WTC11 (cell line): ENCODE results near the gene BCL2L12. TPM values are rescaled to one million over a fixed set of nuclear protein-coding genes. Genes with fewer than 3 reads are reported as not detected.

Experiments
- ATAC-seq: fragments of 200-7000 bp; cut with Tn5 transposase; 2 replicates; pipeline ENCODE4 v1.10.0; 2021; ENCODE audit warnings: mild to moderate bottlenecking, moderate library complexity
- CTCF ChIA-PET: fragments of 300-600 bp; sonication (Branson Sonifier 250); formaldehyde crosslinking; loops from one replicate; lab custom pipeline; 2021; ENCODE audit warnings: antibody characterized with exemption; lab: Charles Lee
- POLR2A ChIA-PET: fragments of 350-600 bp; sonication (Branson Sonifier 250); formaldehyde crosslinking; loops from one replicate; lab custom pipeline; 2021; ENCODE audit warnings: antibody characterized with exemption; lab: Charles Lee
- DNase-seq: peaks from one replicate; pipeline ENCODE4 v3.0.0; 2021; ENCODE audit warnings: low spot score
- H3K27ac Mint-ChIP-seq: 2 replicates; pipeline ENCODE4 v1.8.0; 2021; ENCODE audit warnings: mixed read lengths
- H3K27me3 Mint-ChIP-seq: 2 replicates; pipeline ENCODE4 v1.8.0; 2021; ENCODE audit warnings: low read depth, mild to moderate bottlenecking, moderate library complexity, mixed read lengths
- H3K36me3 Mint-ChIP-seq: 2 replicates; pipeline ENCODE4 v1.8.0; 2021; ENCODE audit warnings: mixed read lengths
- H3K4me1 Mint-ChIP-seq: 2 replicates; pipeline ENCODE4 v1.8.0; 2022; ENCODE audit warnings: mixed read lengths
- H3K4me3 Mint-ChIP-seq: 2 replicates; pipeline ENCODE4 v1.8.0; 2021; ENCODE audit warnings: mild to moderate bottlenecking, moderate library complexity, mixed read lengths
- H3K9me3 Mint-ChIP-seq: 2 replicates; pipeline ENCODE4 v1.8.0; 2021; ENCODE audit warnings: mixed read lengths
- FOXJ3 ChIP-seq: sonication (generic); formaldehyde crosslinking; IDR thresholded peaks from 2 replicates; pipeline ENCODE4 v1.9.0; 2021; ENCODE audit warnings: missing genetic modification reagents, mild to moderate bottlenecking, borderline replicate concordance
- FOXP1 ChIP-seq: sonication (generic); formaldehyde crosslinking; IDR thresholded peaks from 2 replicates; pipeline ENCODE4 v1.8.0; 2022; ENCODE audit warnings: missing genetic modification reagents, mild to moderate bottlenecking, moderate library complexity, borderline replicate concordance
- GTF2I ChIP-seq: fragments of 250-450 bp; sonication (Bioruptor Pico); conservative IDR thresholded peaks from 2 replicates; pipeline ENCODE4 v1.4.0; 2021; ENCODE audit warnings: mild to moderate bottlenecking
- IRF2 ChIP-seq: sonication (generic); formaldehyde crosslinking; IDR thresholded peaks from 2 replicates; pipeline ENCODE4 v1.8.0; 2022; ENCODE audit warnings: low read depth, missing genetic modification reagents, borderline replicate concordance
- KAT7 ChIP-seq: sonication (generic); formaldehyde crosslinking; IDR thresholded peaks from 2 replicates; pipeline ENCODE4 v1.8.1; 2023; ENCODE audit warnings: missing genetic modification reagents, mild to moderate bottlenecking, borderline replicate concordance
- MYBL2 ChIP-seq: sonication (generic); formaldehyde crosslinking; IDR thresholded peaks from 2 replicates; pipeline ENCODE4 v1.8.1; 2023; ENCODE audit warnings: mild to moderate bottlenecking, moderate library complexity, missing genetic modification reagents
- SP1 ChIP-seq: sonication (generic); formaldehyde crosslinking; conservative IDR thresholded peaks from 2 replicates; pipeline ENCODE4 v1.8.1; 2022; ENCODE audit warnings: missing genetic modification reagents
- TCF7 ChIP-seq: sonication (generic); formaldehyde crosslinking; IDR thresholded peaks from 2 replicates; pipeline ENCODE4 v1.8.0; 2022; ENCODE audit warnings: mild to moderate bottlenecking, low read depth, missing genetic modification reagents, moderate library complexity
- TP53 ChIP-seq: sonication (generic); formaldehyde crosslinking; IDR thresholded peaks from 2 replicates; pipeline ENCODE4 v1.8.1; 2023; ENCODE audit warnings: mild to moderate bottlenecking, missing genetic modification reagents
- ZNF121 ChIP-seq: sonication (generic); formaldehyde crosslinking; IDR thresholded peaks from 2 replicates; pipeline ENCODE4 v1.8.0; 2023; ENCODE audit warnings: missing genetic modification reagents
- ZNF138 ChIP-seq: sonication (generic); formaldehyde crosslinking; conservative IDR thresholded peaks from 2 replicates; pipeline ENCODE4 v1.8.1; 2022; ENCODE audit warnings: mild to moderate bottlenecking, moderate library complexity, missing genetic modification reagents
- ZNF219 ChIP-seq: sonication (generic); formaldehyde crosslinking; IDR thresholded peaks from 2 replicates; pipeline ENCODE4 v1.8.0; 2023; ENCODE audit warnings: missing genetic modification reagents, mild to moderate bottlenecking, borderline replicate concordance
- ZNF263 ChIP-seq: sonication (generic); formaldehyde crosslinking; IDR thresholded peaks from 2 replicates; pipeline ENCODE4 v1.8.1; 2022; ENCODE audit warnings: low read depth, mild to moderate bottlenecking, moderate library complexity, missing genetic modification reagents
- total RNA-seq: library from RNA; stranded (reverse); gene quantifications from 3 replicates; pipeline ENCODE4 v1.2.3, GENCODE V29; 2021
- TF ChIP-seq, protein P1 (sequence below): sonication (generic); formaldehyde crosslinking; IDR thresholded peaks from 2 replicates; pipeline ENCODE4 v1.8.1; 2023; ENCODE audit warnings: mild to moderate bottlenecking, missing genetic modification reagents, borderline replicate concordance
- TF ChIP-seq, protein P2 (sequence below): sonication (generic); formaldehyde crosslinking; IDR thresholded peaks from 2 replicates; pipeline ENCODE4 v1.8.1; 2022; ENCODE audit warnings: missing genetic modification reagents, borderline replicate concordance
- TF ChIP-seq, protein P3 (sequence below): fragments of 250-450 bp; sonication (Bioruptor Pico); IDR thresholded peaks from 2 replicates; pipeline ENCODE4 v1.9.0; 2021; ENCODE audit warnings: mild to moderate bottlenecking
- TF ChIP-seq, protein P4 (sequence below): sonication (generic); formaldehyde crosslinking; IDR thresholded peaks from 2 replicates; pipeline ENCODE4 v1.8.1; 2023; ENCODE audit warnings: mild to moderate bottlenecking, missing genetic modification reagents, moderate library complexity
- TF ChIP-seq, protein P5 (sequence below): sonication (generic); formaldehyde crosslinking; conservative IDR thresholded peaks from 2 replicates; pipeline ENCODE4 v1.8.1; 2023; ENCODE audit warnings: mild to moderate bottlenecking, low read depth, missing genetic modification reagents, moderate library complexity
- TF ChIP-seq, protein P6 (sequence below): sonication (generic); formaldehyde crosslinking; IDR thresholded peaks from 2 replicates; pipeline ENCODE4 v1.8.1; 2023; ENCODE audit warnings: mild to moderate bottlenecking, missing genetic modification reagents

BCL2L12 gene
- total RNA-seq, 1 experiment from 2014 or later = 146 TPM

DNA sequence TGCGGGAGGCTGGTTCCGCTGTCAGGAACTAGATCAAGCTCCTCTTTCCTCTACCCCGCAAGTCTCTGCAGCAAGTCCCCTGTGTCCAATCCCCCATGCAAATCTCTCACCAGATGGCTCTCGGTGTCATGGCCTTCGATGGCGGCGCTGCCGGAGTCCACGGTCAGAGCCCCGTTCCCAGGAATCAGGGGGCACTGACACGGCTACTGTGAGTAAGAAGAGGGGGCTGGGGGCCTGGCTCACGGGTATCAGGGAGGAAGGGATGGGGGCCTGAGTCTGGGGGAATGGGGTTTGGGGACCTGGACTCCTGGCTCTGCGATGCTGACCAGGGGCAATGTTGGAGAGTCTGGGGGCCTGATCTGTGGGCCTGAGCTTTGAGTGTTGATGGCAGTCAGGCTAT, 19.7 kb upstream of the BCL2L12 start:
- DNase-seq = no peak
- TF ChIP-seq MYBL2 (CRISPR knock-in tag) (no peak), FOXJ3 (CRISPR knock-in tag) (no peak), GTF2I (CRISPR knock-in tag) (no peak), FOXP1 (CRISPR knock-in tag) (no peak)
- TF ChIP-seq, protein P1, sequence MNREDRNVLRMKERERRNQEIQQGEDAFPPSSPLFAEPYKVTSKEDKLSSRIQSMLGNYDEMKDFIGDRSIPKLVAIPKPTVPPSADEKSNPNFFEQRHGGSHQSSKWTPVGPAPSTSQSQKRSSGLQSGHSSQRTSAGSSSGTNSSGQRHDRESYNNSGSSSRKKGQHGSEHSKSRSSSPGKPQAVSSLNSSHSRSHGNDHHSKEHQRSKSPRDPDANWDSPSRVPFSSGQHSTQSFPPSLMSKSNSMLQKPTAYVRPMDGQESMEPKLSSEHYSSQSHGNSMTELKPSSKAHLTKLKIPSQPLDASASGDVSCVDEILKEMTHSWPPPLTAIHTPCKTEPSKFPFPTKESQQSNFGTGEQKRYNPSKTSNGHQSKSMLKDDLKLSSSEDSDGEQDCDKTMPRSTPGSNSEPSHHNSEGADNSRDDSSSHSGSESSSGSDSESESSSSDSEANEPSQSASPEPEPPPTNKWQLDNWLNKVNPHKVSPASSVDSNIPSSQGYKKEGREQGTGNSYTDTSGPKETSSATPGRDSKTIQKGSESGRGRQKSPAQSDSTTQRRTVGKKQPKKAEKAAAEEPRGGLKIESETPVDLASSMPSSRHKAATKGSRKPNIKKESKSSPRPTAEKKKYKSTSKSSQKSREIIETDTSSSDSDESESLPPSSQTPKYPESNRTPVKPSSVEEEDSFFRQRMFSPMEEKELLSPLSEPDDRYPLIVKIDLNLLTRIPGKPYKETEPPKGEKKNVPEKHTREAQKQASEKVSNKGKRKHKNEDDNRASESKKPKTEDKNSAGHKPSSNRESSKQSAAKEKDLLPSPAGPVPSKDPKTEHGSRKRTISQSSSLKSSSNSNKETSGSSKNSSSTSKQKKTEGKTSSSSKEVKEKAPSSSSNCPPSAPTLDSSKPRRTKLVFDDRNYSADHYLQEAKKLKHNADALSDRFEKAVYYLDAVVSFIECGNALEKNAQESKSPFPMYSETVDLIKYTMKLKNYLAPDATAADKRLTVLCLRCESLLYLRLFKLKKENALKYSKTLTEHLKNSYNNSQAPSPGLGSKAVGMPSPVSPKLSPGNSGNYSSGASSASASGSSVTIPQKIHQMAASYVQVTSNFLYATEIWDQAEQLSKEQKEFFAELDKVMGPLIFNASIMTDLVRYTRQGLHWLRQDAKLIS = no peak
- TF ChIP-seq, protein P2, sequence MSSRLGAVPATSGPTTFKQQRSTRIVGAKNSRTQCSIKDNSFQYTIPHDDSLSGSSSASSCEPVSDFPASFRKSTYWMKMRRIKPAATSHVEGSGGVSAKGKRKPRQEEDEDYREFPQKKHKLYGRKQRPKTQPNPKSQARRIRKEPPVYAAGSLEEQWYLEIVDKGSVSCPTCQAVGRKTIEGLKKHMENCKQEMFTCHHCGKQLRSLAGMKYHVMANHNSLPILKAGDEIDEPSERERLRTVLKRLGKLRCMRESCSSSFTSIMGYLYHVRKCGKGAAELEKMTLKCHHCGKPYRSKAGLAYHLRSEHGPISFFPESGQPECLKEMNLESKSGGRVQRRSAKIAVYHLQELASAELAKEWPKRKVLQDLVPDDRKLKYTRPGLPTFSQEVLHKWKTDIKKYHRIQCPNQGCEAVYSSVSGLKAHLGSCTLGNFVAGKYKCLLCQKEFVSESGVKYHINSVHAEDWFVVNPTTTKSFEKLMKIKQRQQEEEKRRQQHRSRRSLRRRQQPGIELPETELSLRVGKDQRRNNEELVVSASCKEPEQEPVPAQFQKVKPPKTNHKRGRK (CRISPR knock-in tag) = no peak
- no peaks in the 10 kb centered on the region for H3K9me3 Mint-ChIP-seq
- no peak for ATAC-seq
- H3K4me1 Mint-ChIP-seq = peaks cover 27% of the 10 kb centered on the region
- ChIA-PET POLR2A (interaction anchor here (0.5 kb wide), 1 partner anchor 82 kb away, joined by 7 read pairs; no protein-coding TSS in a partner anchor), CTCF (interaction anchor here (0.5 to 1.0 kb wide), 2 partner anchors 32 to 995 kb away, joined by 3 to 4 read pairs; no protein-coding TSS in a partner anchor)
- H3K4me3 Mint-ChIP-seq = no peak overlapping the region
- H3K27ac Mint-ChIP-seq = no peak overlapping the region
- no peaks in the 10 kb centered on the region for H3K27me3 Mint-ChIP-seq
- peaks cover 28% of the 10 kb centered on the region for H3K36me3 Mint-ChIP-seq

DNA sequence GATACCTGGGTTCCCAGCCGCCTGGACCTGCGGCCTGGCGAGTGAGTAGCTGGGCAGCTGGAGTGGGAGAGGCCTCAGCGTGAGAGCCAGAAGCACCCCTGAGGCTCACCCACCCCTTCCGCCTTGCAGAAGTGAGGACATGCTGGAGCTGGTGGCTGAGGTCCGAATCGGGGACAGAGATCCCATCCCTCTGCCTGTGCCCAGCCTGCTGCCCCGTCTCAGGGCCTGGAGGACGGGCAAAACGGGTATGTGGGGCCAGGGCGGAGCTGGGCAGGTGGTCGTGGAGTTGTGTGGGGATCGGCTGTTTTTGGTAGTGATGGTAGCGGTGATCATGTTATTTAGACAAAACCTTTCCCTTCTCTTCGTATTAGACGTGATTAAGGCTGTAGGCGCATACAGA, 19.1 kb upstream of the BCL2L12 start:
- H3K4me1 Mint-ChIP-seq = peaks cover 24% of the 10 kb centered on the region
- ATAC-seq (no peak), DNase-seq (no peak)
- ChIA-PET CTCF (interaction anchor here (0.5 kb wide), 1 partner anchor 995 kb away, joined by 3 read pairs; no protein-coding TSS in a partner anchor), POLR2A (interaction anchor here (0.5 kb wide), 1 partner anchor 83 kb away, joined by 7 read pairs; no protein-coding TSS in a partner anchor)
- no peaks in the 10 kb centered on the region for H3K9me3 Mint-ChIP-seq
- H3K27ac Mint-ChIP-seq = no peak overlapping the region; the same call in 1 of the 2 replicates
- H3K36me3 Mint-ChIP-seq = peaks cover 28% of the 10 kb centered on the region
- H3K27me3 Mint-ChIP-seq = no peaks in the 10 kb centered on the region
- TF ChIP-seq, protein P3, sequence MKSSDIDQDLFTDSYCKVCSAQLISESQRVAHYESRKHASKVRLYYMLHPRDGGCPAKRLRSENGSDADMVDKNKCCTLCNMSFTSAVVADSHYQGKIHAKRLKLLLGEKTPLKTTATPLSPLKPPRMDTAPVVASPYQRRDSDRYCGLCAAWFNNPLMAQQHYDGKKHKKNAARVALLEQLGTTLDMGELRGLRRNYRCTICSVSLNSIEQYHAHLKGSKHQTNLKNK (CRISPR knock-in tag) = no peak
- TF ChIP-seq, protein P4, sequence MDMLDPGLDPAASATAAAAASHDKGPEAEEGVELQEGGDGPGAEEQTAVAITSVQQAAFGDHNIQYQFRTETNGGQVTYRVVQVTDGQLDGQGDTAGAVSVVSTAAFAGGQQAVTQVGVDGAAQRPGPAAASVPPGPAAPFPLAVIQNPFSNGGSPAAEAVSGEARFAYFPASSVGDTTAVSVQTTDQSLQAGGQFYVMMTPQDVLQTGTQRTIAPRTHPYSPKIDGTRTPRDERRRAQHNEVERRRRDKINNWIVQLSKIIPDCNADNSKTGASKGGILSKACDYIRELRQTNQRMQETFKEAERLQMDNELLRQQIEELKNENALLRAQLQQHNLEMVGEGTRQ (CRISPR knock-in tag) = no peak
- TF ChIP-seq SP1 = no peak
- TF ChIP-seq IRF2 = no peak
- H3K4me3 Mint-ChIP-seq = no peak overlapping the region

DNA sequence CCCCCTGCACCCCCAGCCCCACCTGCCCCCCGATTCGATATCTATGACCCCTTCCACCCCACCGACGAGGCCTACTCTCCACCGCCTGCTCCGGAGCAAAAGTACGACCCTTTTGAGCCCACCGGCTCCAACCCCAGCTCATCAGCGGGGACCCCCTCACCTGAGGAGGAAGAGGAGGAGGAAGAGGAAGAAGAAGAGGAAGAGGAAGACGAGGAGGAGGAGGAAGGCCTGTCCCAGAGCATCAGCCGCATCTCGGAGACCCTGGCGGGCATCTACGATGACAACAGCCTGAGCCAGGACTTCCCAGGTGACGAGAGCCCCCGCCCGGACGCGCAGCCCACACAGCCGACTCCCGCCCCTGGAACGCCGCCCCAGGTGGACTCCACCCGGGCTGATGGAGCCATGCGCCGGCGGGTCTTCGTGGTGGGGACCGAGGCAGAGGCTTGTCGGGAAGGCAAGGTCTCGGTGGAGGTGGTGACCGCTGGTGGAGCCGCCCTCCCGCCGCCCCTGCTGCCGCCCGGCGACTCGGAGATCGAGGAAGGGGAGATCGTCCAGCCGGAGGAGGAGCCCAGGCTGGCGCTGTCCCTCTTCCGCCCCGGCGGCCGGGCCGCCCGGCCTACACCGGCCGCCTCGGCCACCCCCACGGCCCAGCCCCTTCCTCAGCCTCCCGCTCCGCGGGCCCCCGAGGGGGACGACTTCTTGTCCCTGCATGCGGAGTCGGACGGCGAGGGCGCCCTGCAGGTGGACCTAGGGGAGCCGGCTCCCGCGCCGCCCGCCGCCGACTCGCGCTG, 14.5 kb upstream of the BCL2L12 start:
- H3K27ac Mint-ChIP-seq = no peak overlapping the region
- no peak for DNase-seq

More for the DNA sequence above, 14.5 kb upstream of the BCL2L12 start:
- TF ChIP-seq ZNF219 (CRISPR knock-in tag) (no peak), KAT7 (CRISPR knock-in tag) (no peak), ZNF263 (no peak), ZNF138 (no peak), TCF7 (CRISPR knock-in tag) (no peak), TP53 (CRISPR knock-in tag) (no peak), ZNF121 (CRISPR knock-in tag) (no peak)
- TF ChIP-seq, protein P5, sequence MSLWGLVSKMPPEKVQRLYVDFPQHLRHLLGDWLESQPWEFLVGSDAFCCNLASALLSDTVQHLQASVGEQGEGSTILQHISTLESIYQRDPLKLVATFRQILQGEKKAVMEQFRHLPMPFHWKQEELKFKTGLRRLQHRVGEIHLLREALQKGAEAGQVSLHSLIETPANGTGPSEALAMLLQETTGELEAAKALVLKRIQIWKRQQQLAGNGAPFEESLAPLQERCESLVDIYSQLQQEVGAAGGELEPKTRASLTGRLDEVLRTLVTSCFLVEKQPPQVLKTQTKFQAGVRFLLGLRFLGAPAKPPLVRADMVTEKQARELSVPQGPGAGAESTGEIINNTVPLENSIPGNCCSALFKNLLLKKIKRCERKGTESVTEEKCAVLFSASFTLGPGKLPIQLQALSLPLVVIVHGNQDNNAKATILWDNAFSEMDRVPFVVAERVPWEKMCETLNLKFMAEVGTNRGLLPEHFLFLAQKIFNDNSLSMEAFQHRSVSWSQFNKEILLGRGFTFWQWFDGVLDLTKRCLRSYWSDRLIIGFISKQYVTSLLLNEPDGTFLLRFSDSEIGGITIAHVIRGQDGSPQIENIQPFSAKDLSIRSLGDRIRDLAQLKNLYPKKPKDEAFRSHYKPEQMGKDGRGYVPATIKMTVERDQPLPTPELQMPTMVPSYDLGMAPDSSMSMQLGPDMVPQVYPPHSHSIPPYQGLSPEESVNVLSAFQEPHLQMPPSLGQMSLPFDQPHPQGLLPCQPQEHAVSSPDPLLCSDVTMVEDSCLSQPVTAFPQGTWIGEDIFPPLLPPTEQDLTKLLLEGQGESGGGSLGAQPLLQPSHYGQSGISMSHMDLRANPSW (CRISPR knock-in tag) = no peak
- TF ChIP-seq, protein P6, sequence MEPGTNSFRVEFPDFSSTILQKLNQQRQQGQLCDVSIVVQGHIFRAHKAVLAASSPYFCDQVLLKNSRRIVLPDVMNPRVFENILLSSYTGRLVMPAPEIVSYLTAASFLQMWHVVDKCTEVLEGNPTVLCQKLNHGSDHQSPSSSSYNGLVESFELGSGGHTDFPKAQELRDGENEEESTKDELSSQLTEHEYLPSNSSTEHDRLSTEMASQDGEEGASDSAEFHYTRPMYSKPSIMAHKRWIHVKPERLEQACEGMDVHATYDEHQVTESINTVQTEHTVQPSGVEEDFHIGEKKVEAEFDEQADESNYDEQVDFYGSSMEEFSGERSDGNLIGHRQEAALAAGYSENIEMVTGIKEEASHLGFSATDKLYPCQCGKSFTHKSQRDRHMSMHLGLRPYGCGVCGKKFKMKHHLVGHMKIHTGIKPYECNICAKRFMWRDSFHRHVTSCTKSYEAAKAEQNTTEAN (CRISPR knock-in tag) = no peak
- Mint-ChIP-seq H3K36me3 (peaks cover 49% of the 10 kb centered on the region), H3K4me3 (no peak overlapping the region), H3K4me1 (no peaks in the 10 kb centered on the region), H3K27me3 (no peaks in the 10 kb centered on the region), H3K9me3 (no peaks in the 10 kb centered on the region)
- ChIA-PET POLR2A (no interaction called here), CTCF (no interaction called here)
- ATAC-seq = no peak
